ENCODE measurements around the gene DHRSX.

- no peak for TF ChIP-seq EZH2phosphoT487 (IDR thresholded peaks at IDR 0.05; ENCODE audit: insufficient read depth, low read depth)
- TF ChIP-seq EZH2 (IDR thresholded peaks at IDR 0.05; ENCODE audit: insufficient read depth, poor library complexity, severe bottlenecking), result no peak
Measured at GRCh38 chrX:2387614-2388239, 113.0 kb downstream of the DHRSX start.

All from GM23248 (cell line).